HG03025 (cell line): ENCODE data around the gene TET3.
A peak's percentile ranks its signal among the peaks of the same experiment; 100 is the strongest.

ENCODE experiments used
- ATAC-seq: cut with Tn5 transposase; IDR thresholded peaks from one replicate; pipeline ENCODE4 v1.9.1; 2021; ENCODE audit warnings: mild to moderate bottlenecking, moderate library complexity; ENCODE audit not compliant: unreplicated experiment, low FRiP score

Gene TET3

GRCh38 chr2:74027496-74027895 lies 42.8 kb downstream of the TET3 start:
- no peak for ATAC-seq

- no peak for ATAC-seq
Measured at GRCh38 chr2:74028290-74028689, 43.6 kb downstream of the TET3 start.

GRCh38 chr2:74028741-74029140 lies 44.0 kb downstream of the TET3 start:
- no peak for ATAC-seq

- no peak for ATAC-seq
Measured at GRCh38 chr2:74029714-74030397, 45.1 kb downstream of the TET3 start.

- ATAC-seq: no peak
Measured at GRCh38 chr2:74031221-74031620, 46.5 kb downstream of the TET3 start.

GRCh38 chr2:74031959-74032287 lies 47.2 kb downstream of the TET3 start:
- ATAC-seq: peak; percentile 44

GRCh38 chr2:74033375-74033774 lies 48.7 kb downstream of the TET3 start:
- ATAC-seq: no peak
